Measurements from ENCODE around the gene MAEA.

Gene MAEA

GRCh38 chr4:1289207-1290164, at the start of gene MAEA:
MAEA (plus strand) TSS chr4:1289891; CDS start chr4:1289914, 23 bp downstream.
- peak within 1 kb of the TSS; percentile 82 for H3K27ac ChIP-seq (ENCODE audit: low read length)
- peaks cover 3 to 42% of the 10 kb centered on the region in 2 donors for H3K4me1 ChIP-seq (ENCODE audit: control insufficient read depth in 1 of 2, insufficient read depth in 2 of 2, low read length in 2 of 2)
- H3K9me3 ChIP-seq (ENCODE audit: control insufficient read depth in 1 of 2, low read length in 2 of 2), result no peaks in the 10 kb centered on the region
- peak within 1 kb of the TSS; percentile 73 to 80 for H3K4me3 ChIP-seq (ENCODE audit: low read depth in 1 of 2, low read length in 2 of 2)
- H3K36me3 ChIP-seq (ENCODE audit: control insufficient read depth in 1 of 2, insufficient read depth in 2 of 2, low read length in 2 of 2), result no peaks in the 10 kb centered on the region
- no peaks in the 10 kb centered on the region for H3K27me3 ChIP-seq (ENCODE audit: low read depth, low read length)

GRCh38 chr4:1239950-1240307, 49.8 kb upstream of the MAEA start:
- Histone ChIP-seq H3K4me1 (ENCODE audit: control insufficient read depth in 1 of 2, insufficient read depth in 2 of 2, low read length in 2 of 2) (peaks cover 0 to 34% of the 10 kb centered on the region in 2 donors), H3K27ac (ENCODE audit: low read length) (no peak overlapping the region), H3K4me3 (ENCODE audit: low read depth in 1 of 2, low read length in 2 of 2) (no peak overlapping the region), H3K36me3 (ENCODE audit: control insufficient read depth in 1 of 2, insufficient read depth in 2 of 2, low read length in 2 of 2) (peaks cover 25 to 52% of the 10 kb centered on the region in 2 donors), H3K9me3 (ENCODE audit: control insufficient read depth in 1 of 2, low read length in 2 of 2) (no peaks in the 10 kb centered on the region), H3K27me3 (ENCODE audit: low read depth, low read length) (no peaks in the 10 kb centered on the region)

- Histone ChIP-seq H3K27me3 (ENCODE audit: low read depth, low read length) (no peaks in the 10 kb centered on the region), H3K36me3 (ENCODE audit: control insufficient read depth in 1 of 2, insufficient read depth in 2 of 2, low read length in 2 of 2) (peaks cover 20 to 43% of the 10 kb centered on the region in 2 donors), H3K4me3 (ENCODE audit: low read depth in 1 of 2, low read length in 2 of 2) (no peak overlapping the region), H3K4me1 (ENCODE audit: control insufficient read depth in 1 of 2, insufficient read depth in 2 of 2, low read length in 2 of 2) (peaks cover 0 to 42% of the 10 kb centered on the region in 2 donors), H3K27ac (ENCODE audit: low read length) (no peak overlapping the region), H3K9me3 (ENCODE audit: control insufficient read depth in 1 of 2, low read length in 2 of 2) (no peaks in the 10 kb centered on the region)
These were observed 48.8 kb upstream of the MAEA start for GRCh38 chr4:1240721-1241465.

- Histone ChIP-seq H3K4me3 (ENCODE audit: low read depth in 1 of 2, low read length in 2 of 2) (no peak overlapping the region), H3K9me3 (ENCODE audit: control insufficient read depth in 1 of 2, low read length in 2 of 2) (no peaks in the 10 kb centered on the region), H3K27me3 (ENCODE audit: low read depth, low read length) (no peaks in the 10 kb centered on the region), H3K36me3 (ENCODE audit: control insufficient read depth in 1 of 2, insufficient read depth in 2 of 2, low read length in 2 of 2) (peaks cover 16 to 38% of the 10 kb centered on the region in 2 donors), H3K27ac (ENCODE audit: low read length) (no peak overlapping the region), H3K4me1 (ENCODE audit: control insufficient read depth in 1 of 2, insufficient read depth in 2 of 2, low read length in 2 of 2) (peaks cover 5 to 48% of the 10 kb centered on the region in 2 donors)
These were observed 48.2 kb upstream of the MAEA start for GRCh38 chr4:1241466-1241935.

GRCh38 chr4:1241936-1242505, 47.7 kb upstream of the MAEA start:
- Histone ChIP-seq H3K9me3 (ENCODE audit: control insufficient read depth in 1 of 2, low read length in 2 of 2) (no peaks in the 10 kb centered on the region), H3K4me1 (ENCODE audit: control insufficient read depth in 1 of 2, insufficient read depth in 2 of 2, low read length in 2 of 2) (peaks cover 10 to 53% of the 10 kb centered on the region in 2 donors), H3K4me3 (ENCODE audit: low read depth in 1 of 2, low read length in 2 of 2) (no peak overlapping the region), H3K36me3 (ENCODE audit: control insufficient read depth in 1 of 2, insufficient read depth in 2 of 2, low read length in 2 of 2) (peaks cover 16 to 33% of the 10 kb centered on the region in 2 donors), H3K27ac (ENCODE audit: low read length) (no peak overlapping the region), H3K27me3 (ENCODE audit: low read depth, low read length) (no peaks in the 10 kb centered on the region)

GRCh38 chr4:1242506-1243450, 46.9 kb upstream of the MAEA start:
- no peaks in the 10 kb centered on the region for H3K9me3 ChIP-seq (ENCODE audit: control insufficient read depth in 1 of 2, low read length in 2 of 2)
- peaks cover 14 to 26% of the 10 kb centered on the region in 2 donors for H3K36me3 ChIP-seq (ENCODE audit: control insufficient read depth in 1 of 2, insufficient read depth in 2 of 2, low read length in 2 of 2)
- H3K27me3 ChIP-seq (ENCODE audit: low read depth, low read length), result no peaks in the 10 kb centered on the region
- peaks cover 11 to 57% of the 10 kb centered on the region in 2 donors for H3K4me1 ChIP-seq (ENCODE audit: control insufficient read depth in 1 of 2, insufficient read depth in 2 of 2, low read length in 2 of 2)
- no peak overlapping the region for H3K27ac ChIP-seq (ENCODE audit: low read length)
- H3K4me3 ChIP-seq (ENCODE audit: low read depth in 1 of 2, low read length in 2 of 2), result no peak overlapping the region

- Histone ChIP-seq H3K9me3 (ENCODE audit: control insufficient read depth in 1 of 2, low read length in 2 of 2) (no peaks in the 10 kb centered on the region), H3K27me3 (ENCODE audit: low read depth, low read length) (no peaks in the 10 kb centered on the region), H3K4me1 (ENCODE audit: control insufficient read depth in 1 of 2, insufficient read depth in 2 of 2, low read length in 2 of 2) (peaks cover 11 to 57% of the 10 kb centered on the region in 2 donors), H3K27ac (ENCODE audit: low read length) (no peak overlapping the region), H3K36me3 (ENCODE audit: control insufficient read depth in 1 of 2, insufficient read depth in 2 of 2, low read length in 2 of 2) (peaks cover 11 to 22% of the 10 kb centered on the region in 2 donors), H3K4me3 (ENCODE audit: low read depth in 1 of 2, low read length in 2 of 2) (no peak overlapping the region)
These were observed 46.1 kb upstream of the MAEA start for GRCh38 chr4:1243451-1244080.

- Histone ChIP-seq H3K4me3 (ENCODE audit: low read depth in 1 of 2, low read length in 2 of 2) (no peak overlapping the region), H3K27me3 (ENCODE audit: low read depth, low read length) (no peaks in the 10 kb centered on the region), H3K4me1 (ENCODE audit: control insufficient read depth in 1 of 2, insufficient read depth in 2 of 2, low read length in 2 of 2) (peaks cover 11 to 57% of the 10 kb centered on the region in 2 donors), H3K27ac (ENCODE audit: low read length) (no peak overlapping the region), H3K36me3 (ENCODE audit: control insufficient read depth in 1 of 2, insufficient read depth in 2 of 2, low read length in 2 of 2) (peaks cover 9 to 22% of the 10 kb centered on the region in 2 donors), H3K9me3 (ENCODE audit: control insufficient read depth in 1 of 2, low read length in 2 of 2) (no peaks in the 10 kb centered on the region)
These were observed 45.4 kb upstream of the MAEA start for GRCh38 chr4:1244081-1244977.

GRCh38 chr4:1244978-1245471, 44.7 kb upstream of the MAEA start:
- peaks cover 5 to 15% of the 10 kb centered on the region in 2 donors for H3K36me3 ChIP-seq (ENCODE audit: control insufficient read depth in 1 of 2, insufficient read depth in 2 of 2, low read length in 2 of 2)
- H3K4me1 ChIP-seq (ENCODE audit: control insufficient read depth in 1 of 2, insufficient read depth in 2 of 2, low read length in 2 of 2), result peaks cover 11 to 59% of the 10 kb centered on the region in 2 donors
- no peaks in the 10 kb centered on the region for H3K9me3 ChIP-seq (ENCODE audit: control insufficient read depth in 1 of 2, low read length in 2 of 2)
- no peaks in the 10 kb centered on the region for H3K27me3 ChIP-seq (ENCODE audit: low read depth, low read length)
- no peak overlapping the region for H3K27ac ChIP-seq (ENCODE audit: low read length)
- H3K4me3 ChIP-seq (ENCODE audit: low read depth in 1 of 2, low read length in 2 of 2), result no peak overlapping the region
